KG1 (cell line): ENCODE results near the gene THTPA.
A peak's percentile ranks its signal among the peaks of the same experiment; 100 is the strongest.

ENCODE experiments used
- DNase-seq: peaks from one replicate; lab custom pipeline; 2025; lab: John Stamatoyannopoulos, UW

THTPA gene

DNA sequence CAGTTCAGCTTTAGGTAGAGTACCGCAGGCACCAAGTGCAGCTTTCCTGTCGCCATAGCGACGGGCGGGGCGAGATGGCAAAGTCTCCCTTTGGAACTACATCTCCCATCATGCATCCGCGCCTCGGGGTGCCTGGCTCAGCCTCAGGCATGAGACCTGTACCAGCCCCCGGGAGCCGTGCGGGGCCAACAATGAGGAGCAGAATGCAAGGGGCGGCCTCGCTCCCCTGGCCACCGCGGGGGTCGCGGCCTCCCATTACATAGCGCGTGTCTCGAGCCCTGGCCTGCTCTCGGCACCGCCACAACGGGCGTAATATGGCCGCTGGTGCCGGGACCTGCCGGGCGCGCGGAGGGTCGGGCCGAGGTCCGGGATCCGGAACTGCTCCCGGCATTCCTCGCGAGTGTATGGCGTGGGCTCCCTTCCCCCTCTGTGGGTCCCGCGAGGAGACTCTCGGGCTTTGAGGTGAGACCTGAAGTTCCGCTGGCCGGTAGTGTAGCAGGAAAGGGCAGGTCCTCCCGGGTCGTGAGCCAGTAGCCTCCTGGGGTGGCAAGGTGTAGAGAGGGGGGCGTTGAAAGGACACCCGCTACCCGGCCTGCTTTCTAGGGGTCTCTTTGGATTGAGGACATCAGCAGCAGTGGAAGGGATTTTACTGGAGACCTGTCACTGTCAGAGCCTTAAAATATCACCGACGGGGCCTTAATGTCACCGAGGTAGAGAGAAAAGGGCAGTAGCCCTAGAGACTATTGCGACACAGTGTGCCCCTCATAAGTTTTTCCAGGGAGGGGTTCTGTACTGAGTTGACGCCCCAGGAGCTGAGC is at the start of gene THTPA:
THTPA (plus strand) TSS at position 390 of the 818 bp plus-strand sequence. CDS start 487 bp downstream, outside the sequence.
- DNase-seq = peak; percentile 75

DNA sequence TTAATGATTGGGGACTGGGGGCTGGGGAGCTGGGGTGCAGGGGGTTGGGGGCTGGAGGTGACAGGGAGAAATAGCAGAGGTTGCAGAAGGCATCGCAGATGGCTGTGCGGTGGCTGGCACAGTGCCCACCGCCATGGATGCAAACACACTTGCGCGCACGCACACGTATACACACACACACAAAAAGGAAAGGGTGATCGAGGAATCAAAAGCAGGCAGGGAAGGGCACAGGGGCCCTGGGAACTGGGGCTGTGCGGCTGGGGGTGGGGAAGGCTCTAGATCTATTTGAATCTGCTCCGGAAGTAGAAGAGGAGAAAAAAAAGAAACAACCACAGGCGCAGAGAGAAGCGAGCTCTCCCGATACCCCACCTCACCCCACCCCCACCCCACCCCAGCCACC is 43.9 kb upstream of the THTPA start:
- no peak for DNase-seq

DNA sequence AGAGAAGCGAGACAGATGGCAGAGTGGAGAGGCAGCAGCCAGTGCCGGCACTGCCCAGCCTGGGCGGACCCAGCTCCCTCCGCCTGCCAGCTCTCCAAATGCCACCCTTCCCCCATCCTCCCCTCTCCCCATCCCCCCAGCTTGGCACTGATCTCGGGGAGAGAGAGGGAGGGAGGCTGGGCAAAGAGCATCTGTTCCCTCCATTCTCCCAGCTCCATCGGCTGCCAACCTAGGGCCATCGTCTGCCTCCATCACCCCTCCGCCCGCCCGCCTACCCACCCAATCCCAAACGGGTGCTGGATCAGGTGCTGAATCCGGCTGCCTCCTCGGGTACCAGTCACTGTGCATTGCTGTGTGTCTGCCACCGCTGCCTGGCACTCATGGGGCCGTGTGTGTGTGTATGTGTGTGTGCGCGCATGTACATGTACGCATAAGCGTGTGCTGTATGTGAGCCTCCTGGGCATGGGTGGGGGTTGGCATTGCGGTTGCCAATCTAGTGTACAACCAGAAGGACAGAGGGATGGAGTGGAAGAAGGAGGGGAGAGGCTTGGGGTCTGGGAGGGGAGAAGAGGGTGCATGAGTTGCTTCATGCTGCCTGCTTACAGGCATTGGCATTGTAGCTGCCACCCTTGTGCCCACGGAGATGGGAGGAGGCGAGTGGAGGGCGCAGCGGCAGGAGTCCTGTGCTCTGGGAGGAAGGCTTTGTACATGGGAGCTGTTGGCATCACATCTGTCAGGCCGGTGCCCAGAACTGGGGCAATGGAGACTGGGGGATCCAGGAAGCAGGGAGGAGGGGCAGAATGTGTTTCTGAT is 42.9 kb upstream of the THTPA start:
- DNase-seq = no peak

- DNase-seq = no peak
Measured at GRCh38 chr14:23513818-23514643, 42.0 kb upstream of the THTPA start.

DNA sequence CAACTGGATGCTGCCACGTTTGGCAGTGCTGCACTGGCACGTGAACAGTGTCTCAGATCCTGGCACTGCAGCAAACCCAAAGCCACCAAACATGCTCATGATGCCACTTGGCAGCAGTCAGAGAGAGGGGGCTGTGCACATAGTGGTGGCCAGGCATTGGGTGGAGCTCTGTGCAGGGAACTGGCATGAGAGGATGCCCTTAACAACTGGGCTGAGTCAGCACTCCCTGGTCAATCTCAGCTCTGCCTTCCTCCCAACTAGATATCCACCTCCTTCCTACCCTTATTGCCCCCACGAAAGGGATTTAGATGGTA is 41.5 kb upstream of the THTPA start:
- DNase-seq = no peak

DNA sequence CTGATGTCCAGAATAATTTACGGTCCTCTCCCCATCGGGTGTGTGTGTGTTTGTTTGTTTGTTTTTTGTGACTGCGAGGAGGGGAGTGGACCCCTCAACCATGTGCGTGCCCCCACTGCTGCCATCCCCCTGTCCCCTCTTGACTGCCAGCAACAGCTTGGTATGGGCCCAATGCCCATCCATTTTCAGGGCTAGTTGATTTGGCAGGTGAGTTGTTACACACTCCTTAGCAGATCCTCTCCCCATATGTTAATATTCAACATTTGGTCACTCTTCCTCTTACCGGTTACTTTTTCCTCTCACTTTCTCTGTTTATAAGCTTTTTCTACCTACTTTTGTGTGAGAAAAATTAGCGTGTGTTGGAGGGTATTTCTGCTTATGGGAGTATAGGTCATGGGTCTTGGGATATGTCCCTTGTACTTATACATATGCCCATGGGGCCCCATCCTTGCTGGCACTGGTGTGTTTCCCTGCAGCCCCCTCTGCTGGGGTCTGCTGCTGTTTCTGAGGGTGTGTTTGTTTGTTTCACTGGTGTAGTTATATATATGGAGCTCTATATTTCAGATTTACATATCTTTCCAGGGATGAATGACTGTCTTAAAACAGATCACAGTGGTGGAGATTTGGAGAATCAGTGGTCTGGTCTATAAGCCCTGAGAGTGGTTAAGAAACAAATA is 38.3 kb upstream of the THTPA start:
- DNase-seq = no peak

GRCh38 chr14:23518709-23519108 is 37.4 kb upstream of the THTPA start:
- DNase-seq = no peak

DNA sequence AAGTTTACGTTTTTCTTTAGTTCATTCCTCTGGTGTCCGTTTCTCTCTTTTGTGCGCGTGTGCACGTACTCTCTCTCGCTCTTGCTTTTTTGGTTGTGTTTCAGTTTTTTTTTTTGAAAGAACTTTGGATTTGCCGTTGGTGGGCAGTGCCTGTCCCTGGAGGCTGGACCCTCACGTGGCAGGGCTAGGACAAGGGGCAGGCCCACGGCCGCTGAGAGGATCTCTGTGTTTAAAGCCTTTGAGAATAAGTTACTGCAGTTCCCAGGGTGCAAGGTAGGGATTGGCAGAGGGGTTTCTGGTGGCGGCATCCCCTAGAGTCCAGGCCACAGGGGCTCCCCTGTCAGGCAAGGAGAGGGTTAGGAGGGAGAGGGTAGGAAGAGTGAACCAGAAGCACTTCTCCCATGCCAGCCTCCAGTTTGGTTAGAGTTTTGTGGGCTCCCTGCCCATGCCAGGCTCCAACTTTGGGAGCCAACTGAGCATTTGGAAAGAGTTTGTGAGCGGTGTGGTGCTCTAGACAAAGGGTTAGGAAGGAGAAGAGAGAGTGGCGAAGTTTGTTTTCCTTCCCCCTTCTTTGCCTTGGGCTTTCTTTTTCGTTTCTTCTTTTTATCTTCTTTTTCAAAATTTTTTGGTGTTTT is 35.1 kb upstream of the THTPA start:
- DNase-seq = no peak

DNA sequence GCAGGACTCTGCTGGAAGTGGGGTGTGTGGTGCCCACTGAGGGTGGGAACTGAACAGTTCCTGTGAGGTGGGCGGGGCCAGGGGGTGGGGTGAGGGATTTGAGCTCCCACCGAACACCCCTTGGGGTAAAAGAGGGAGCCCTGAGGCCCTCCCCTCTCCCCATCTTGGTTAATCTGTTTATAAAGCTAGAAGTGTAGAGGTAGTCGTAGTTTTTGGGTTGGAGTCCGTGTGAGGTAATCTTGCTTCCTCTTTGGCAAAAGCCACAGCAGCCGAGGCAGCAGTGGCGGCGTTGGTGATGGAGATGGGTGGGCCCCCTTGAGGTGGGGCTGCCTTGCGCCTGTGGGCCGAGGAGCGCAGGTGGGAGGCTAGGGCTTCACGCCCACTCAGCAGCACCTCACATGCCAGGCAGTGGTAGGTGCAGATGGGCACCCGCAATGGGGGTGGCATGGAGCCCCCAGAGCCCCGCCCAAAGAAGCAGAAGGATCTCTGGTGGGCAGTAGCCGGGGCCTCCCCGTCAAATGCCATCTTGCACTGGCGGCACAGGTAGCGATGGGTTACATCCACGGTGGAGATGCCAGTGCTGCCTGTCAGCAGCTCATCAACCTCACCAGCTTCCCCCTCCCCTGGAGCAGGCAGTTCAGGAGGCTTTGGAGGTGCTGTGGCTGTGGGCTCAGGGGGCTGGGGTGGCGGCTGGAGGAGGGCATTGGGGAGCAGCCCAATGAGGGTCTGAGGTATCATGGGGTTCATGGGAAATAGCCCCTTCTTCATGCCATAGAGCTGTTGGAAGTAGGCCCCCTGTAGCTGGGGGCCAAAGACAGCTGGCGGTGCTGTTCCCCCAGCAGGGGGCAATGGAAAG is 34.1 kb upstream of the THTPA start:
- no peak for DNase-seq

GRCh38 chr14:23522643-23523198 is 33.4 kb upstream of the THTPA start:
- DNase-seq = no peak

GRCh38 chr14:23523229-23524016 is 32.6 kb upstream of the THTPA start:
- DNase-seq = no peak

DNA sequence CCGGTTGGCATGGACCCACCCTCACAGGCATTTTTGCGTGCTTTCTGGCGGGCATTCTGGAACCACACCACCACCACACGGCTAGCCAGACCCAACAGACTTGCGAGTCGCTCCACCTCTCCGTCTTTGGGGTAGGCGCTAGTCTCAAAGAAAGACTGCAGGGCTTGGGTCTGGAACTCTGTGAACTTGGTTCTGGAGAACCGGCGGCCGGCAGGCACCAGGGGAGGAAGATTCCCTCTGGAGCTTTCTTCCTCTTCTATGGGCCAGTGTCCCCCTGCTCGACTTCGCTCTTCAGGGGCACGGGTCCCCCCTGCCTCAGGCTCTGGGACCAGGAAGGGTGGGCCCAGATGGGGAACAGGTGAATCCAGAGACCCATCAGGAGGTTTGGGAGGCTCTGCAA is 31.1 kb upstream of the THTPA start:
- no peak for DNase-seq

GRCh38 chr14:23525611-23526010 is 30.5 kb upstream of the THTPA start:
- DNase-seq = no peak

DNA sequence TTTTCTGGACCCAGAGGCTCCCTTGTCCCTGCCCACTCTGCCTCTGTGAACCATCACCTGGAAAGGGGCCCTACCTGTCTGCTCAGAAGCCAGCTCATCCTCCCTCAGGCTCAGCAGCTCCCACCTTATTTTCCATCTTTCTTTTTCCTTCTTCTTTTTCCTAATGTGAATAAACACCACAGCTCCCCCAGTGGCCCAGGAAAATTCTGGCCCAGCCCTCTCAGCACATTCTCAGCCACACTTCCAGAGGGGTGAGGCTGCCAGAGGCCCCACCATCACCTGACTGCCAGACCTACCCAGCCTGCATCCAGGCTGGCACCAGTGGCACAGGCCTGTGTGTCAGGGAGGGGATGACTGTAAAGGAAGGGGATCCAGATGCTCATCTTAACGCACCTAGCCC is 27.5 kb upstream of the THTPA start:
- DNase-seq = no peak

- no peak for DNase-seq
Measured at GRCh38 chr14:23529016-23529415, 27.1 kb upstream of the THTPA start.

- peak; percentile 9 for DNase-seq
Measured at GRCh38 chr14:23530375-23531055, 25.6 kb upstream of the THTPA start.

GRCh38 chr14:23531391-23531790 is 24.7 kb upstream of the THTPA start:
- no peak for DNase-seq

DNA sequence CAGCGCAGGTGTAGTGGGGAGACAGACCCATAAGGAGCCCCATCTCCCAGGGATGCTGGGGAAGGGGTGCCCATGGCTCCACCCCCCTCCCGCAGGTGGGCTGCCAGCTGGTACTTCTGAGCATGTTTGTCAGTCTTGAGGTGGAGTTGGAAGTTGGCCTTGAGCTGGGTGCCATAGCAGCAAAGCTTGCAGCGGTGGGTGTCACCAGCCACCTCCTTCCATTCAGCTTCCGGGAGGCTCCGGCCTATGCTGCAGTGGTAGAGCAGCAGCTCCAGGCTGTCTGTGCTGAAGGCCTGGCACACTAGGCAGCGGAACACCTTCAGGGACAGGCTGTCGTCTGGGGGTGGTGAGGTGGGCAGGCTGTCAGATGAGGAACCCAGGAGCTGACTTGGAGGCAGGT is 23.4 kb upstream of the THTPA start:
- no peak for DNase-seq
